ENCODE measurements around the gene ACTG2. TPM values are rescaled to one million over a fixed set of nuclear protein-coding genes. Genes with fewer than 3 reads are reported as not detected.

ACTG2 gene
- total RNA-seq, 1 experiment from 2014 or later = 0.23 TPM

- H3K9me3 ChIP-seq (ENCODE audit: control insufficient read depth, insufficient read depth, low read depth, low read length) = no peaks in the 10 kb centered on the region
- BruUV-seq (replicated peaks) = no TSS peak
- CTCF ChIA-PET = no interaction called here
- H3K36me3 ChIP-seq (ENCODE audit: control insufficient read depth, insufficient read depth, low read length) = no peaks in the 10 kb centered on the region
- in situ Hi-C loops (cut with HindIII; ENCODE audit: low pct_unique_long_range_greater_than_20kb, low sequenced_read_pairs) = no loop called here
- H3K4me3 ChIP-seq (ENCODE audit: low read depth in 2 of 2, low read length in 2 of 2) = no peak overlapping the region
- no peaks in the 10 kb centered on the region; the same call in 1 of the 2 replicates for H3K27me3 ChIP-seq (ENCODE audit: control insufficient read depth, insufficient read depth, low read length)
- intact Hi-C loops (cut with micrococcal nuclease; ENCODE audit: unreplicated experiment) = no loop called here
- no peak for TF ChIP-seq SIN3A (IDR thresholded peaks at IDR 0.05; ENCODE audit: borderline replicate concordance, insufficient read depth, low read depth, low read length)
- TF ChIP-seq CTCF (IDR thresholded peaks at IDR 0.05) = no peak
- no peak for TF ChIP-seq TCF7L2 (IDR thresholded peaks at IDR 0.05; ENCODE audit: low read depth, low read length)
- TF ChIP-seq POLR2AphosphoS5 (IDR thresholded peaks at IDR 0.05; ENCODE audit: low read depth, low read length) = no peak
- TF ChIP-seq REST (IDR thresholded peaks at IDR 0.05; ENCODE audit: insufficient read depth in 1 of 2, low read depth in 2 of 2, low read length in 1 of 2) = no peak
- ATAC-seq = no peak
- POLR2A ChIA-PET = no interaction called here
- no peak overlapping the region for H3K27ac ChIP-seq (ENCODE audit: low read length)
- 0 out of 2 replicates have a peak, but pooled peaks cover 4% of the 10 kb centered on the region for H3K4me1 ChIP-seq (ENCODE audit: control insufficient read depth, insufficient read depth, low read length)
- DNase-seq (ENCODE audit: low read depth, low spot score) = no peak
Measured at GRCh38 chr2:73906847-73907505, 14.2 kb downstream of the ACTG2 start.

GRCh38 chr2:73907840-73908452 is 15.1 kb downstream of the ACTG2 start:
- DNase-seq (ENCODE audit: low read depth, low spot score) = peak; percentile 22
- no peak overlapping the region for H3K4me3 ChIP-seq (ENCODE audit: low read depth in 2 of 2, low read length in 2 of 2)
- no peaks in the 10 kb centered on the region for H3K27me3 ChIP-seq (ENCODE audit: control insufficient read depth, insufficient read depth, low read length)
- TF ChIP-seq POLR2AphosphoS5 (IDR thresholded peaks at IDR 0.05; ENCODE audit: low read depth, low read length) = no peak
- TF ChIP-seq CTCF (IDR thresholded peaks at IDR 0.05) = no peak; the same call in 1 of the 2 replicates
- TF ChIP-seq SIN3A (IDR thresholded peaks at IDR 0.05; ENCODE audit: borderline replicate concordance, insufficient read depth, low read depth, low read length) = no peak
- TF ChIP-seq TCF7L2 (IDR thresholded peaks at IDR 0.05; ENCODE audit: low read depth, low read length) = peak; percentile 86
- no peaks in the 10 kb centered on the region for H3K36me3 ChIP-seq (ENCODE audit: control insufficient read depth, insufficient read depth, low read length)
- in situ Hi-C loops (cut with HindIII; ENCODE audit: low pct_unique_long_range_greater_than_20kb, low sequenced_read_pairs) (no loop called here), intact Hi-C loops (cut with micrococcal nuclease; ENCODE audit: unreplicated experiment) (no loop called here)
- H3K4me1 ChIP-seq (ENCODE audit: control insufficient read depth, insufficient read depth, low read length) = 0 out of 2 replicates have a peak, but pooled peaks cover 4% of the 10 kb centered on the region
- ATAC-seq = peak; percentile 75
- H3K9me3 ChIP-seq (ENCODE audit: control insufficient read depth, insufficient read depth, low read depth, low read length) = no peaks in the 10 kb centered on the region
- no TSS peak for BruUV-seq (replicated peaks)
- POLR2A ChIA-PET = no interaction called here
- H3K27ac ChIP-seq (ENCODE audit: low read length) = no peak overlapping the region
- CTCF ChIA-PET = no interaction called here

All from Panc1 (cell line).